ENCODE measurements around the gene ITGB5. TPM values are rescaled to one million over a fixed set of nuclear protein-coding genes. Genes with fewer than 3 reads are reported as not detected.

Gene ITGB5
- total RNA-seq, 1 experiment from 2014 or later = 132 TPM

DNA sequence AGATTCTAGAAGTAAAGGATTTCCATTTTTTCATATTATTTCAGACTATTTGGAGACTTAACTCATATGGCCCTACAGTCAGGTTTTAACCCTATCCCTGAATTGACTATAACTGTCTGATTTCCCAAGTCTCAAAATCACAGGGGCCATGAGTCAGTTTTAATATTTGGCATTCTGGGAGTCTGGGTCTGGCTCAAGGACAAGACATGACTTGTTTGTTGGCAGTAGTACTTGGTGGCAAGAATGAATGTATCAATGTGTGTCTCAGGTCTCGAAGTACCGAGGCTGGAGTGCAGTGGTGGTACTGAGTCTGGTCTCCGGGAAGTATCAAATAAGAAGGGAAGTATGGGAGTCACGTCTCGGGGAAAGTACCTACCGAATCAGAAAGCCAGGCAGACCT, 146.1 kb downstream of the ITGB5 start:
- Histone ChIP-seq H3K27me3 (replicated peaks; ENCODE audit: control insufficient read depth, insufficient read depth, low read length) (no peaks in the 10 kb centered on the region), H3K4me1 (no peaks in the 10 kb centered on the region), H3K4me3 (ENCODE audit: low read depth, low read length) (no peak overlapping the region), H3K36me3 (ENCODE audit: control insufficient read depth, insufficient read depth, low read length) (peaks cover 4% of the 10 kb centered on the region), H3K9me3 (no peaks in the 10 kb centered on the region)
- CTCF ChIA-PET = no interaction called here
- BruUV-seq (replicated peaks) = no TSS peak
- intact Hi-C loops (cut with micrococcal nuclease; ENCODE audit: unreplicated experiment) = loop anchor here (10.0 kb wide), 1 partner anchor 176 kb away; no protein-coding TSS in a partner anchor
- TF ChIP-seq, protein P1, sequence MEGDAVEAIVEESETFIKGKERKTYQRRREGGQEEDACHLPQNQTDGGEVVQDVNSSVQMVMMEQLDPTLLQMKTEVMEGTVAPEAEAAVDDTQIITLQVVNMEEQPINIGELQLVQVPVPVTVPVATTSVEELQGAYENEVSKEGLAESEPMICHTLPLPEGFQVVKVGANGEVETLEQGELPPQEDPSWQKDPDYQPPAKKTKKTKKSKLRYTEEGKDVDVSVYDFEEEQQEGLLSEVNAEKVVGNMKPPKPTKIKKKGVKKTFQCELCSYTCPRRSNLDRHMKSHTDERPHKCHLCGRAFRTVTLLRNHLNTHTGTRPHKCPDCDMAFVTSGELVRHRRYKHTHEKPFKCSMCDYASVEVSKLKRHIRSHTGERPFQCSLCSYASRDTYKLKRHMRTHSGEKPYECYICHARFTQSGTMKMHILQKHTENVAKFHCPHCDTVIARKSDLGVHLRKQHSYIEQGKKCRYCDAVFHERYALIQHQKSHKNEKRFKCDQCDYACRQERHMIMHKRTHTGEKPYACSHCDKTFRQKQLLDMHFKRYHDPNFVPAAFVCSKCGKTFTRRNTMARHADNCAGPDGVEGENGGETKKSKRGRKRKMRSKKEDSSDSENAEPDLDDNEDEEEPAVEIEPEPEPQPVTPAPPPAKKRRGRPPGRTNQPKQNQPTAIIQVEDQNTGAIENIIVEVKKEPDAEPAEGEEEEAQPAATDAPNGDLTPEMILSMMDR (IDR thresholded peaks at IDR 0.05; ENCODE audit: insufficient read depth in 1 of 2, low read depth in 1 of 2, low read length in 1 of 2, severe bottlenecking in 1 of 2, unreplicated experiment in 1 of 2) = no peak
- Mint-ChIP-seq H3K4me3 (ENCODE audit: unreplicated experiment) (no peak overlapping the region), H3K27ac (ENCODE audit: unreplicated experiment) (no peak overlapping the region), H3K4me1 (ENCODE audit: low read depth, unreplicated experiment) (no peaks in the 10 kb centered on the region), H3K27me3 (ENCODE audit: insufficient read depth, unreplicated experiment) (no peaks in the 10 kb centered on the region), H3K36me3 (ENCODE audit: insufficient read depth, unreplicated experiment) (peaks cover 85% of the 10 kb centered on the region), H3K9me3 (ENCODE audit: unreplicated experiment) (no peaks in the 10 kb centered on the region)
- POLR2A ChIA-PET = no interaction called here
- no peak for DNase-seq

DNA sequence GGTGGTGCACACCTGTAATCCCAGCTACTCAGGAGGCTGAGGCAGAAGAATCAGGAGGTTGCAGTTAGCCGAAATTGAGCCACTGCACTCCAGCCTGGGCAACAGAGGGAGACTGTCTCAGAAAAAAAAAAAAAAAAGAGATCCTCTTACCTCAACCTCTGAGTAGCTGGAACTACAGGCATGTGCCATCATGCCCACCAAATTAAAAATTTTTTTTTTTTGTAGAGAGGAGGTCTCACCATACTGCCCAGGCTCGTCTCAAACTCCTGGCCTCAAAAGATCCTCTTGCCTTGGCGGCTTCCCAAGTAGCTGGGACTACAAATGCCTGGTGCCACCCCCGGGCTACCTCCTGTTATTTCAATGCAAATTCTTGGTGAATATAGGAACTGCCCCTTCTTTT, 155.4 kb downstream of the ITGB5 start:
- Mint-ChIP-seq H3K27me3 (ENCODE audit: insufficient read depth, unreplicated experiment) (no peaks in the 10 kb centered on the region), H3K4me1 (ENCODE audit: low read depth, unreplicated experiment) (no peaks in the 10 kb centered on the region), H3K27ac (ENCODE audit: unreplicated experiment) (no peak overlapping the region), H3K9me3 (ENCODE audit: unreplicated experiment) (no peaks in the 10 kb centered on the region), H3K4me3 (ENCODE audit: unreplicated experiment) (peak overlapping the region; percentile 95), H3K36me3 (ENCODE audit: insufficient read depth, unreplicated experiment) (peaks cover 40% of the 10 kb centered on the region)
- H3K36me3 ChIP-seq (ENCODE audit: control insufficient read depth, insufficient read depth, low read length) = no peaks in the 10 kb centered on the region; the same call in 1 of the 2 replicates
- H3K27me3 ChIP-seq (replicated peaks; ENCODE audit: control insufficient read depth, insufficient read depth, low read length) = no peaks in the 10 kb centered on the region
- POLR2A ChIA-PET = no interaction called here
- intact Hi-C loops (cut with micrococcal nuclease; ENCODE audit: unreplicated experiment) = loop anchor here (2.0 kb wide), 1 partner anchor 43 kb away; no protein-coding TSS in a partner anchor
- BruUV-seq (replicated peaks) = no TSS peak
- H3K4me3 ChIP-seq (ENCODE audit: low read depth, low read length) = no peak overlapping the region
- H3K9me3 ChIP-seq = no peaks in the 10 kb centered on the region
- CTCF ChIA-PET = no interaction called here
- H3K4me1 ChIP-seq = 0 out of 2 replicates have a peak, but pooled peaks cover 7% of the 10 kb centered on the region
- TF ChIP-seq, protein P1 (IDR thresholded peaks at IDR 0.05; ENCODE audit: insufficient read depth in 1 of 2, low read depth in 1 of 2, low read length in 1 of 2, severe bottlenecking in 1 of 2, unreplicated experiment in 1 of 2) = no peak
- no peak for DNase-seq

- H3K27me3 ChIP-seq (replicated peaks; ENCODE audit: control insufficient read depth, insufficient read depth, low read length) = no peaks in the 10 kb centered on the region
- H3K4me1 Mint-ChIP-seq (ENCODE audit: low read depth, unreplicated experiment) = no peaks in the 10 kb centered on the region
- no peaks in the 10 kb centered on the region for H3K27me3 Mint-ChIP-seq (ENCODE audit: insufficient read depth, unreplicated experiment)
- CTCF ChIA-PET = interaction anchor here (1.4 kb wide), 1 partner anchor 146 kb away, joined by 4 read pairs; no protein-coding TSS in a partner anchor
- H3K9me3 Mint-ChIP-seq (ENCODE audit: unreplicated experiment) = no peaks in the 10 kb centered on the region
- no peaks in the 10 kb centered on the region; the same call in 1 of the 2 replicates for H3K36me3 ChIP-seq (ENCODE audit: control insufficient read depth, insufficient read depth, low read length)
- peak overlapping the region; percentile 99 for H3K27ac Mint-ChIP-seq (ENCODE audit: unreplicated experiment)
- TF ChIP-seq, protein P1 (IDR thresholded peaks at IDR 0.05; ENCODE audit: insufficient read depth in 1 of 2, low read depth in 1 of 2, low read length in 1 of 2, severe bottlenecking in 1 of 2, unreplicated experiment in 1 of 2) = no peak
- DNase-seq = peak in 1 of 2 experiments; percentile 19
- POLR2A ChIA-PET = no interaction called here
- H3K4me1 ChIP-seq = 0 out of 2 replicates have a peak, but pooled peaks cover 7% of the 10 kb centered on the region
- intact Hi-C loops (cut with micrococcal nuclease; ENCODE audit: unreplicated experiment) = loop anchor here (2.0 kb wide), 1 partner anchor 42 kb away; no protein-coding TSS in a partner anchor
- no TSS peak for BruUV-seq (replicated peaks)
- H3K9me3 ChIP-seq = no peaks in the 10 kb centered on the region
- H3K36me3 Mint-ChIP-seq (ENCODE audit: insufficient read depth, unreplicated experiment) = peaks cover 38% of the 10 kb centered on the region
- peak overlapping the region; percentile 95 for H3K4me3 Mint-ChIP-seq (ENCODE audit: unreplicated experiment)
- H3K4me3 ChIP-seq (ENCODE audit: low read depth, low read length) = peak overlapping the region; percentile 86
Observed at GRCh38 chr3:124730941-124731297, 156.2 kb downstream of the ITGB5 start.

All from Caco-2 (cell line).